Esophagus squamous epithelium (tissue), 5 donors: Measurements from ENCODE around the gene MATN1. TPM values are rescaled to one million over a fixed set of nuclear protein-coding genes. Genes with fewer than 3 reads are reported as not detected.
A peak's percentile ranks its signal among the peaks of the same experiment; 100 is the strongest.

Experiments
- DNase-seq: peaks from one replicate; lab custom pipeline; 2025; lab: John Stamatoyannopoulos, UW
- H3K27ac ChIP-seq, 4 donors: fragments of 200-600 bp; sonication (generic); one replicate each; pipeline ENCODE4 v1.5.1; 2016 to 2019; ENCODE audit warnings: mild to moderate bottlenecking in 1 of 4
- H3K27me3 ChIP-seq, 4 donors: fragments of 200-600 bp; sonication (generic); 1 replicate in 3 of 4; 2 replicates in 1 of 4; pipeline versions ENCODE4 v1.5.1 to v1.6.0; 2017 to 2021; ENCODE audit warnings: antibody characterized with exemption in 1 of 4
- H3K36me3 ChIP-seq, 3 donors: fragments of 200-600 bp; sonication (generic); one replicate each; pipeline ENCODE4 v1.5.1; 2016 to 2019
- H3K4me1 ChIP-seq, 3 donors: fragments of 200-600 bp; sonication (generic); one replicate each; pipeline ENCODE4 v1.5.1; 2017 to 2019
- H3K4me3 ChIP-seq, 4 donors: fragments of 200-600 bp; sonication (generic); 1 replicate in 3 of 4; 2 replicates in 1 of 4; pipeline ENCODE4 v1.5.1; 2016 to 2019; ENCODE audit warnings: mild to moderate bottlenecking in 2 of 4, moderate library complexity in 1 of 4
- H3K9me3 ChIP-seq, 3 donors: fragments of 200-600 bp; sonication (generic); one replicate each; pipeline ENCODE4 v1.5.1; 2016 to 2019
- CTCF ChIP-seq, 6 experiments: fragments of 450-650 bp in 4 of 6; fragments of 200-600 bp in 2 of 6; sonication (generic) in 2 of 6; IDR thresholded peaks; one replicate each; pipeline ENCODE4 v1.5.1; 2016 to 2019; ENCODE audit warnings: antibody characterized with exemption in 6 of 6, mild to moderate bottlenecking in 4 of 6, moderate library complexity in 4 of 6
- POLR2A ChIP-seq, 4 donors: fragments of 450-650 bp; IDR thresholded peaks; one replicate each; pipeline ENCODE4 v1.6.1; 2017; ENCODE audit warnings: antibody characterized with exemption in 4 of 4, mild to moderate bottlenecking in 4 of 4, moderate library complexity in 3 of 4
- WGBS, 2 donors: methylation state at CpG; one replicate each; pipeline ENCODE4 v1.1.5; 2018; 5-methylcytosine and 5-hydroxymethylcytosine counted together
- intact Hi-C: fragments of 100-400 bp; cut with DNase I; formaldehyde crosslinking; loops from one replicate; pipeline ENCODE4 v1.15.0; 2022
- total RNA-seq, 4 donors: library from RNA; depleted of rRNA; stranded (reverse); fragments of >200 nt; gene quantifications; one replicate each; pipeline ENCODE4 v1.1.0, GENCODE V29; 2016
- donor health status: DM: yes; HTN: yes; CAD: no.

Gene MATN1
- total RNA-seq, 4 donors from 2014 or later = not detected

- H3K36me3 ChIP-seq = no peaks in the 10 kb centered on the region
- H3K4me3 ChIP-seq = peak overlapping the region in 2 of 4 donors; percentile 9 to 37
- WGBS, 2 donors = 13 to 23% methylated on average over 8 to 12 of the region's 56 CpGs
- peaks cover under 1 to 14% (median 6%) of the 10 kb centered on the region in 3 donors for H3K4me1 ChIP-seq
- no peaks in the 10 kb centered on the region for H3K9me3 ChIP-seq
- H3K27ac ChIP-seq = no peak overlapping the region
- H3K27me3 ChIP-seq = peaks cover 0 to 82% (median 4%) of the 10 kb centered on the region in 4 donors
- no peak for DNase-seq
- intact Hi-C loops = no loop called here
- TF ChIP-seq POLR2A (IDR thresholded peaks at IDR 0.05) = no peak
- peak in 1 of 6 experiments; percentile 8 for TF ChIP-seq CTCF (IDR thresholded peaks at IDR 0.05)
Measured at GRCh38 chr1:30684881-30685795, 38.2 kb downstream of the MATN1 start.

GRCh38 chr1:30684259-30684658 is 39.1 kb downstream of the MATN1 start:
- H3K27ac ChIP-seq = no peak overlapping the region
- peaks cover 0 to 86% (median 4%) of the 10 kb centered on the region in 4 donors for H3K27me3 ChIP-seq
- 60 to 90% methylated on average over 1 of the region's 4 CpGs for WGBS, 2 donors
- peaks cover 0 to 13% (median 6%) of the 10 kb centered on the region in 3 donors for H3K4me1 ChIP-seq
- no peak overlapping the region for H3K4me3 ChIP-seq
- intact Hi-C loops = no loop called here
- TF ChIP-seq POLR2A (IDR thresholded peaks at IDR 0.05) (no peak), CTCF (IDR thresholded peaks at IDR 0.05) (no peak)
- H3K9me3 ChIP-seq = no peaks in the 10 kb centered on the region
- no peak for DNase-seq
- H3K36me3 ChIP-seq = no peaks in the 10 kb centered on the region

GRCh38 chr1:30683699-30684098 is 39.7 kb downstream of the MATN1 start:
- Histone ChIP-seq H3K4me3 (no peak overlapping the region), H3K36me3 (no peaks in the 10 kb centered on the region), H3K27ac (no peak overlapping the region), H3K9me3 (no peaks in the 10 kb centered on the region), H3K27me3 (peaks cover 0 to 92% (median 4%) of the 10 kb centered on the region in 4 donors), H3K4me1 (peaks cover 0 to 13% (median 6%) of the 10 kb centered on the region in 3 donors)
- DNase-seq = no peak
- intact Hi-C loops = no loop called here
- 55 to 83% methylated on average over 3 to 4 of the region's 5 CpGs for WGBS, 2 donors
- TF ChIP-seq POLR2A (IDR thresholded peaks at IDR 0.05) (no peak), CTCF (IDR thresholded peaks at IDR 0.05) (no peak)

GRCh38 chr1:30682396-30683275 is 40.7 kb downstream of the MATN1 start:
- Histone ChIP-seq H3K36me3 (no peaks in the 10 kb centered on the region), H3K4me1 (peaks cover 0 to 13% (median 6%) of the 10 kb centered on the region in 3 donors), H3K9me3 (no peaks in the 10 kb centered on the region), H3K27ac (no peak overlapping the region), H3K4me3 (no peak overlapping the region), H3K27me3 (peaks cover 0 to 95% (median 4%) of the 10 kb centered on the region in 4 donors)
- intact Hi-C loops = no loop called here
- no peak for DNase-seq
- 72 to 75% methylated on average over 6 to 8 of the region's 8 CpGs for WGBS, 2 donors
- TF ChIP-seq CTCF (IDR thresholded peaks at IDR 0.05) = no peak
- no peak for TF ChIP-seq POLR2A (IDR thresholded peaks at IDR 0.05)
